ENCODE data around the gene FNDC3A.

DNA sequence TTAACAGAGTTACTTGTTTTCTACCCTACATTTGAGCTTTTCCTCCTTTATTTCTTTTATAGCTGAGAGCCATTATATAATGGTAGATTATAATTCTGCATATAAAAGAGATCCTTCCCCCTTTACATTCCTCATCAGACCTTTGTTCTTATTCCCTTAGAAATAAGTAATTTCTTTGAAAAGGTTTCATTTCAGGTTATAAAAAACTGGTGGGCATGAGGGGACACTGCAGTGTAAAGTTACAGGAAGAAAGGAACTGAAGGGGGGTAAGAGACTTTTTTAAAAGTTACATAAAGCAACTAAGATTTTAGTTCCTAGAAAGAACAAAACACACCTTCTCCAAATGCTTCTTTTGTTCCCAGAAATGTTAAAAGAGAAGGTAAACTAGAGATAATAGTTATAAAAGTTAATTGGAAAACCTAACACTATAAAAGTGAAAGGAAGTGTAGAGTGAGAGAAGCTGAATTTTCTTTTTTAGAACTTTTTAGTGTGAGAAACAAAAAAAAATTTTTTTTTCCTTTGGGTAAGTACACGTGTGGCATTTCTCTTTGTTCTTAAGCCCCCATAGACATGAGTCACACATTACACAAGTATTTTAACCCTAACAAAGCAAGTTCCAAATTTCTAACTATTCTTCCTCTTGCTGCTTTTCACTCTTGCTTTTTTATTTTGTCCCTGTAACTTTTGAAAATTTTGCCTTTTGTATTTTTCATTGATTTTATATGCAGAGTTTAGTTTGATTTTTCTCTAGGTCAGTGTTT is 138.0 kb downstream of the FNDC3A start:
- TF ChIP-seq, protein P1, sequence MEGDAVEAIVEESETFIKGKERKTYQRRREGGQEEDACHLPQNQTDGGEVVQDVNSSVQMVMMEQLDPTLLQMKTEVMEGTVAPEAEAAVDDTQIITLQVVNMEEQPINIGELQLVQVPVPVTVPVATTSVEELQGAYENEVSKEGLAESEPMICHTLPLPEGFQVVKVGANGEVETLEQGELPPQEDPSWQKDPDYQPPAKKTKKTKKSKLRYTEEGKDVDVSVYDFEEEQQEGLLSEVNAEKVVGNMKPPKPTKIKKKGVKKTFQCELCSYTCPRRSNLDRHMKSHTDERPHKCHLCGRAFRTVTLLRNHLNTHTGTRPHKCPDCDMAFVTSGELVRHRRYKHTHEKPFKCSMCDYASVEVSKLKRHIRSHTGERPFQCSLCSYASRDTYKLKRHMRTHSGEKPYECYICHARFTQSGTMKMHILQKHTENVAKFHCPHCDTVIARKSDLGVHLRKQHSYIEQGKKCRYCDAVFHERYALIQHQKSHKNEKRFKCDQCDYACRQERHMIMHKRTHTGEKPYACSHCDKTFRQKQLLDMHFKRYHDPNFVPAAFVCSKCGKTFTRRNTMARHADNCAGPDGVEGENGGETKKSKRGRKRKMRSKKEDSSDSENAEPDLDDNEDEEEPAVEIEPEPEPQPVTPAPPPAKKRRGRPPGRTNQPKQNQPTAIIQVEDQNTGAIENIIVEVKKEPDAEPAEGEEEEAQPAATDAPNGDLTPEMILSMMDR (IDR thresholded peaks at IDR 0.05), result no peak
- TF ChIP-seq POLR2A (IDR thresholded peaks at IDR 0.05) (no peak), POLR2AphosphoS5 (IDR thresholded peaks at IDR 0.05) (no peak)

Measured in prostate gland (tissue), 2 donors.